Bronchial epithelial cell (primary cell): ENCODE data around the gene HRG. TPM values are rescaled to one million over a fixed set of nuclear protein-coding genes. Genes with fewer than 3 reads are reported as not detected.

Experiments
- DNase-seq: peaks from one replicate; pipeline ENCODE4 v3.0.0-alpha.2; 2010; ENCODE audit warnings: low read depth
- FAIRE-seq: peaks from 2 replicates; lab custom pipeline; 2011; peaks lifted over from hg19 to GRCh38; lab: Jason Lieb, UNC
- H3K27me3 ChIP-seq: 2 replicates; pipeline ENCODE4 v1.5.1; 2011; ENCODE audit warnings: low read length; ENCODE audit not compliant: control insufficient read depth, insufficient read depth
- H3K36me3 ChIP-seq: 2 replicates; pipeline ENCODE4 v1.5.1; 2011; ENCODE audit warnings: low read length; ENCODE audit not compliant: control insufficient read depth, insufficient read depth
- H3K4me3 ChIP-seq: 2 replicates; pipeline ENCODE4 v1.5.1; 2011; ENCODE audit warnings: mild to moderate bottlenecking, low read depth, low read length, control low read depth
- CTCF ChIP-seq: IDR thresholded peaks from 2 replicates; pipeline ENCODE4 v1.5.1; 2011; ENCODE audit warnings: mild to moderate bottlenecking, moderate library complexity, low read length, control low read depth, inconsistent platforms; ENCODE audit not compliant: insufficient read depth, severe bottlenecking
- total RNA-seq: library from RNA; depleted of rRNA; stranded (reverse); fragments of >200 nt; gene quantifications from 2 replicates; pipeline ENCODE4 v1.2.1, GENCODE V29; 2014

The HRG gene
- total RNA-seq, 1 donor from 2014 or later = not detected

- no peak for DNase-seq
- Histone ChIP-seq H3K27me3 (no peaks in the 10 kb centered on the region), H3K4me3 (no peak overlapping the region), H3K36me3 (no peaks in the 10 kb centered on the region)
- no peak for TF ChIP-seq CTCF
- FAIRE-seq = no peak
Measured at GRCh38 chr3:186640929-186641328, 24.9 kb upstream of the HRG start.

GRCh38 chr3:186642014-186642413 lies 23.8 kb upstream of the HRG start:
- DNase-seq (no peak), FAIRE-seq (no peak)
- no peaks in the 10 kb centered on the region for H3K27me3 ChIP-seq
- H3K4me3 ChIP-seq = no peak overlapping the region
- H3K36me3 ChIP-seq = no peaks in the 10 kb centered on the region
- TF ChIP-seq CTCF = no peak

- H3K36me3 ChIP-seq = no peaks in the 10 kb centered on the region
- peak; percentile 42 for DNase-seq
- peak; percentile 18 for FAIRE-seq
- TF ChIP-seq CTCF = no peak
- no peaks in the 10 kb centered on the region for H3K27me3 ChIP-seq
- no peak overlapping the region for H3K4me3 ChIP-seq
Measured at GRCh38 chr3:186643493-186643892, 22.3 kb upstream of the HRG start.

- FAIRE-seq = peak; percentile 93
- peak; percentile 87 for DNase-seq
- no peaks in the 10 kb centered on the region for H3K36me3 ChIP-seq
- TF ChIP-seq CTCF = no peak
- H3K4me3 ChIP-seq = no peak overlapping the region
- no peaks in the 10 kb centered on the region for H3K27me3 ChIP-seq
Measured at GRCh38 chr3:186644683-186645082, 21.1 kb upstream of the HRG start.

- Histone ChIP-seq H3K4me3 (no peak overlapping the region), H3K27me3 (no peaks in the 10 kb centered on the region), H3K36me3 (no peaks in the 10 kb centered on the region)
- DNase-seq (no peak), FAIRE-seq (no peak)
- no peak for TF ChIP-seq CTCF
Measured at GRCh38 chr3:186646106-186646505, 19.7 kb upstream of the HRG start.

GRCh38 chr3:186646841-186647240 lies 19.0 kb upstream of the HRG start:
- no peaks in the 10 kb centered on the region for H3K36me3 ChIP-seq
- no peak for FAIRE-seq

More at GRCh38 chr3:186646841-186647240, 19.0 kb upstream of the HRG start:
- Histone ChIP-seq H3K4me3 (no peak overlapping the region), H3K27me3 (no peaks in the 10 kb centered on the region)
- TF ChIP-seq CTCF = no peak
- DNase-seq = no peak
